HG03135 (cell line): Measurements from ENCODE around the gene EPG5.
"Not testable (repeated sequence)": the region's sequence is repeated elsewhere in the genome, so short reads cannot be mapped to it uniquely, and the experiment has no call there.

ENCODE experiments used
- ATAC-seq: cut with Tn5 transposase; IDR thresholded peaks from one replicate; pipeline ENCODE4 v1.9.1; 2021; ENCODE audit warnings: mild to moderate bottlenecking, moderate library complexity; ENCODE audit not compliant: unreplicated experiment

EPG5 gene

GRCh38 chr18:45841765-45842442, 125.2 kb downstream of the EPG5 start:
- ATAC-seq, result no peak

DNA sequence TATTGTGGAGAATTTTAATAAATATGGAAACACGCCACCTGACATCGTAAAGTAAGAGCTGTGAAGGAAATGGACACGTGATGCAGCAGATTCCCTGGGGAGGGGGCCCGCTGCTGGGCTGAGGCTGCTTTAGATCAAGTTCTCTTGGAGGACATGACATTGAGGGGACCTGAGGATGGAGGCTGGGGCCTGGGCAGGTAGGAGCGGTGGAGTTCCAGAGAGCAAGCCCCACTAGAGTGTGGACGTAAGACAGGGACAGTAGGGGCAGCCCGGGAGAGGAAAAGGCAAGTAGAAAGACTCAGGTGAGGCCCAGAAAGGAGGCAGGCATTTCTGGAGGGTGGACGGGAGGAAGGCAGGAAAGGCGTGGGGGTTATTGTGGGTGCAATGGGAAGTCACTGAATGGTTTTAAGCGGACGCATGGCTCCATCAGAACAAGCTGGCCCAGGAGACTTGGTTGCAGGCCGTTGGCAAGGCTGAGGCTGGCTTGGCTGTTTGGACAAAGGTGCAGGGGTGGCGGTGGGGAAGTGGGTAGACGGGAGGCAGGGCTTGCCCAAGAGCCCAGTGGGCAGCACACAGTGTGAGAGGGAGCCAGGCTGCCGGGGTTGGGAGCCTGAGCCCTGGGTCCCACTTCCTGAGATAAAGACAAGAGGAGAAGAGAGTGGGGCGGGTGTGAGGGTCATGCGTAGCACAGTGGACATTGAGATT, 125.9 kb downstream of the EPG5 start:
- ATAC-seq, result no peak

DNA sequence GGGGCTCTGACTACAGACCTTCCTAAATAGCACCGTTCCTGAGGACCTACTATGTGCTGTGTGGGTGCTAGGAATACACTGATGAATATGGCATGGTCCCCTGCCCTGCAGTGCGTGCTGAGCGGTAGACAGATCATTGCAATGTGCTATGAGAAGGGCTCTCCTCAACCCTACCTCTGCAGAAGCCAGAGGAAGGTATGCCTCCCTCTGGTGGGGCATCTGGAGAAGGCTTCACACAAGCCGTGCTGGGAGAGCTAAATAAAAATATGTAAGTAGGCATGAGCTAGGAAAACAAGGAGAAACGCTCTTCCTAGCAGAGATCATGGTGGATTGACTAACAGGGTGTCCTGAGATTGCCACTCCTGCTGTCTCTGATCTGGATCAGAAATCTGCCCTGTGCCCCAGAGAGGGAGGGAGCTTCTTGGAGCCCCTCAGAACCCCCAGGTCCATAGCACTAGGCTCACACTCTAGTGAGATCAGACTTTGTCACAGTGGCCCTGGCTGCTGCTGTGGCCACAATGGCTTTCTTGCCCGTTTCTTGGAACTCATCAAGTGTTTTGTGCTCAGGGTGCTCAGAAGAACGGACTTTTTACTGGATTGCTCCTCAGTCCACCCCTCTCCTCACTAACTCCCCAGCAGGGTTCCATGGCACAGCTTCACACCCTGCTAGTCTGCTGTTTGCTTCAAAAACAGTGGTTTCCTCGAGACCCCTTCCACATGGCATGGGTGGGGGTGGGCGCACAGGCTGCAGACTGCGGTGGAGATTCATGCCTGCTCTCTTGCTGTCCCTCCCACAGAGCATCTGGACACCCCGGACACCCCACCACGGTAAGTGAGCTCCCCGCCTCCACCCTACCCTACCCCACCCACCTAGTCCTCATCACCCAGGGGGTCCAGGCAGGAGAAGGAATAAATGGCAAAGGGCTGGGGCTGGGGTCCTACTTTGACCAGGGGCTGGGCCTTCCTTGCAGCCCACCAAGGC, 127.4 kb downstream of the EPG5 start:
- ATAC-seq, result no peak

- ATAC-seq, result no peak
Measured at GRCh38 chr18:45838302-45839070, 128.6 kb downstream of the EPG5 start.

GRCh38 chr18:45837283-45838070, 129.7 kb downstream of the EPG5 start:
- ATAC-seq, result no peak

DNA sequence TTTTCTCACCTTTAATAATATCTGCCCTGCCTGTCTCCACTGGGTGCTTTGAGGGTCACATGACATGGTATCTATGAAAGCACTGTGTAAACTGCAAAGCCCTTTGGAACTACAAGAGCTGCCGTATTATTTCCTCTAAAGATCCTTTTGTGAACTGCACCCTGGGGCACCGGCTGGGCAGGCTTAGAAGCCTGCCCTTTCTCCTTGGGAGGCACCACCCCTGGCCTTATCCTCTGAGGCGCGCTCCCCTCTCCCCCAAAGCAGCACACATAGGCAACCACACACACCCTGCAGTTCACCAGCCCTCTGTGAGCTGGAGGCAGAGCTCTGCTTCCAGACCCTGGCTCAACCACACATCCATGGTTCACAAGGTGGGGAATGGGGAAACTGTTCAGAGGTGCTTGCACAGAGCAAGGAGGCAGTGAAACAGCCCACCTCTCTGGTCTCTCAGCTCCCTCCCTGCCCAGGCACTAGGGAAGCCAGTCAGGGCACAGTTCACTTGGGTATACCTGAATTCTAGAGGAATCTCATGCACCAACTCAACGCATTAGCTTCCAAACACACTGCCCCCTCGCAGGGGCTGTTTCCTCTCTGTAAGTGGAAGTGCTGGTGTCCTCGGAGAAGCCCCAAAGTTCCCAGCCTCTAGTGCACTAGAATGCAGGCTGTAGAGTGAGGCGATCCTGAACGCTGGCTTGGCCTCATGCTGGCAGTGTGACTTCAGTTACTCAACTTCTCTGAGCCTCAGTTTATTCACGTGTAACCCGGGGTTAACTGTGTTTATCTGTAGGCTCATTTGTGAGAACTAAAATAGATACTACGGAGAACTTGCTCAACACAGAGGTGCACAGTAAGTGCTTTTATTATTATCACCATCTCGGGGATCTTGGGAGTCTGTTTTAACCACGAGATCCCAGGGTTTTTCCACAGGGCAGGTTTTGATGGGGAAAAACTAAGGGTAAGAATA, 130.6 kb downstream of the EPG5 start:
- no peak for ATAC-seq

DNA sequence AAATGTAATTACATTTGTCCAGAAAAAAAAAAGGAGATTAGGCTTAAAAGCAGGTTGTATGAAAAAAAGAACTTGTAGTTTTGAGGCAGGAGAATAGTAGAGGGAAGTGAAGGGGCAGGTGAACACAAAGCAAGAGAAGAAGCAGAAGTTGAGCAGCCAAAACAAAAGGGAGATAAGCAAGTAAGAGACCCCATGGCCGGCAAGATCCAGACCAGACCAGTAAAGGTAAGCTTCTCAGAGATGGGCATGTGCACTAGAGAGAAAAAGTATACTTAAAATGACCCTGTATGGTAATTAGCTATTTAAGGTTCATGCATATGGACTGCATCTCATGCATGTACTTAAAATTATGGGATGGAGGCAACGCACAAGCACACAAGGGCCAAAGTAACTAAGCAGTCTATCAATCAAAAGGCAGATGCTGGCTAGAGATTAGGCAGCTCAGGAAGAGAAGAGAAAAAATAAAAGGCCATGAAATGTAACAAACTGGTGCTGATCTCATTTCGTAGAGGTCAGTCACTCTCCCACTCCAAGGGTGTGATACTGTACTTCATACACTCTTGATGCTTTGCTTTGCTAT, 132.0 kb downstream of the EPG5 start:
- no peak for ATAC-seq

DNA sequence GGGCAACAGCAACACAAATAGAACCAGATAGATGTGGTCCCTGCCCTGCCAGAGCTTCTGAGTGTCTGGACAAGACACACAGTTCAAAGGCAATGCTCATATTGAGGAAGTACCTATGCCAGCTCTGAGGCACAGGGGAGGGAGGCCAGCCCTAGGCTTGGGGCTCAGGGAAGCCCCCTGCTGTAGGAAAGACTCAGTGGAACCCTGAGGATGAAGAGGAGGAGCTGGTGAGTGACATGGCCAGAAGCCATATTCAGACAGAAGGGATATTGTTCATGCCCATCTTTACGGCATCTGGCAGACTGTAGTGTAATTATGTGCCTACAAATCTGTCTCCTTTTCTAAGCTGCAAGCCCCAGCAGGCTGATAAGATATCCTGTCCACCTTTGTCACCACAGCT, 132.8 kb downstream of the EPG5 start:
- no peak for ATAC-seq

GRCh38 chr18:45833846-45834245, 133.3 kb downstream of the EPG5 start:
- no peak for ATAC-seq

DNA sequence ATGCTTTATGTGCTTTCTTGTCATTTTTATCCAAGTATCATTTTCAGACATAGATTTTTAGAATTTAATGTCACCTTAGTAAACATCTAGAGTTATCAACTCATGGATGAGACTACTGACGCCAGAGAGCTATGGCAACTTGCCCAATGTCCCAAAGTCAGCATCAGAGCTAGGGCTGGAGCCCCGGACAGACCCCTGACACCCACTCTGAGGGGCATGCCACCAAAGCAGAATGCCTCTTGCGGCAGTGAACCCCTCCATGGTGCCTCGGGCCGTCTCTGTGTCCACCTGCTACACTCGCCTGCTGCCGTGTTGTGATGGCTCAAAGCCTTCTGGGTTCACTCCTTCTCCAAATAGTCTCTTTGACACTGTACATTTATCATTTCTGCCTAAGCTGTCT, 136.2 kb downstream of the EPG5 start:
- no peak for ATAC-seq

DNA sequence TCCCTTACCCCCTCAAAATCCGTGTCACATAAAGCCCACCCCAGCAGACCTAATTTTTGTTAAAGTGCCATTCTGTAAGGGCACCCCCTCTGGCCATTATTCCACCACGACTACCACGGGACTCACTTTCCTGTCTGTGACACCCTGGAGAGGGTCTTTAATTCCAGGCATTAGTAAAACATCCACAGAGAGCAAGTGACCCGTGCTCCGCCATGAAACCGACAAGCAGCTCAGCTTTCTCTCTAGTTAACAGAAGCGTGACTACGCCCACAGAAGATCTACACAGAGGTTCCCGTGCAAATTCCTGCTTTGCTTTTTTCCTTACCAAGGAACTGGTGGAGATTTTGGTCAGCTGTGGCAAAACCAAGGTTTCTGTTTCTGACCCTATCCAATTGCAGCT, 137.3 kb downstream of the EPG5 start:
- no peak for ATAC-seq

DNA sequence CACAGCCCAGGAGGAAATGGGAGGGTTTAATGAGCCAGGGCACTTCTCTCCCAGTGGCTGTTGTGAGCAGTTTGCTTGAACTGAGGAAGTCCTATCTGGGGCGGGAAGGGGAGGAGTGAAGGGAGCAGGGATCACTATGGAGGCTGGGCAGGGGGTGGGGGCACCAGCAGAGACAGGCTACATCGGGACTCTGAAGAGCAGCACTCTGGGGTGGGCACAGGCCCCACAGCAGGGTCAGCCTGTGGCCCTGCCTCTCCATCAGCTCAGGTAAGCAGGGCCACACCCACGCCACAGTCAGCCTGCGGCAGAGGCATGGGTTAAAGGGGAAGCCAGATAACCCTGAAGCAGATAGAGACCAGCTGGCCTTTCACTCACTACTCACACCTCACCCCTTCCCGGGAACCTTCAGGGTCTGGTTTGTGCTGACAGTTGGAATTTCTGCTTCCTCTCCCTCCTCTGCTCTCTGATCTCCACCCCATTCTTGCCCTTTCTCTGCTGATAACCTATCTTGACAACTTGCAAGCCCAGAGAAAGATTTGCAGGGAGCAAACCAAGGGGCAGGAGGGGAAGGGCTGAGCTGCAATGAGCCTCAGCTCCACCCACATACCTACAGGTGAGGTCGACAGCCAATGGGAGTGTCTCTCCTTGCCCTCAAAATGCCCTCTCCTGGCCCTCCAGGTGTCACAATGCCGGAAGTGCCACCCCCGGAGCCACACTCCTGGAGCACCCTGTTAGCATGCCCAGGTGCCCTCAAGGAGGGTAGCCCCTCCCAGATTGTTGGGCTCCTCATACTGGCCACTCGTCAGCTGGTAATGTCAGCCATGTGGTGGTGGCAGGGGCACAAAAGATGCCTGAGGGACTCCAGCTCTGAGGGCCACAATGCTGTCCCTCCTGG, 138.0 kb downstream of the EPG5 start:
- ATAC-seq, result no peak

DNA sequence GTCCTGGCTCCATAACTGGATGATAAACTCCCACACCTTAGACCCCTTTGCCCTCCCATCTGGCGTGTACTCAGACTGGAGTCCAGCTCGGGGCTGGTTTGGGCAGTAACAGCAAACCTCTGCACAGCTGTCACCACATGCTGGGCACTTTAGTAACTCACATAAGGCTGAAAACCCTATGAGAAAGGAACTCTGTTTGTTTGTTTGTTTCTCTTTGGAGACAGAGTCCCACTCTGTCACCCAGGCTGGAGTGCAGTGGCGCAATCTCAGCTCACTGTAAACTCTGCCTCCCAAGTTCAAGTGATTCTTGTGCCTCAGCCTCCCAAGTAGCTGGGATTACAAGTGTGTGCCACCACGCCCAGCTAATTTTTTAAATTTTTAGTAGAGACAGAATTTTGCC, 140.4 kb downstream of the EPG5 start:
- ATAC-seq, result not testable (repeated sequence)

GRCh38 chr18:45826084-45826483, 141.0 kb downstream of the EPG5 start:
- no peak for ATAC-seq

DNA sequence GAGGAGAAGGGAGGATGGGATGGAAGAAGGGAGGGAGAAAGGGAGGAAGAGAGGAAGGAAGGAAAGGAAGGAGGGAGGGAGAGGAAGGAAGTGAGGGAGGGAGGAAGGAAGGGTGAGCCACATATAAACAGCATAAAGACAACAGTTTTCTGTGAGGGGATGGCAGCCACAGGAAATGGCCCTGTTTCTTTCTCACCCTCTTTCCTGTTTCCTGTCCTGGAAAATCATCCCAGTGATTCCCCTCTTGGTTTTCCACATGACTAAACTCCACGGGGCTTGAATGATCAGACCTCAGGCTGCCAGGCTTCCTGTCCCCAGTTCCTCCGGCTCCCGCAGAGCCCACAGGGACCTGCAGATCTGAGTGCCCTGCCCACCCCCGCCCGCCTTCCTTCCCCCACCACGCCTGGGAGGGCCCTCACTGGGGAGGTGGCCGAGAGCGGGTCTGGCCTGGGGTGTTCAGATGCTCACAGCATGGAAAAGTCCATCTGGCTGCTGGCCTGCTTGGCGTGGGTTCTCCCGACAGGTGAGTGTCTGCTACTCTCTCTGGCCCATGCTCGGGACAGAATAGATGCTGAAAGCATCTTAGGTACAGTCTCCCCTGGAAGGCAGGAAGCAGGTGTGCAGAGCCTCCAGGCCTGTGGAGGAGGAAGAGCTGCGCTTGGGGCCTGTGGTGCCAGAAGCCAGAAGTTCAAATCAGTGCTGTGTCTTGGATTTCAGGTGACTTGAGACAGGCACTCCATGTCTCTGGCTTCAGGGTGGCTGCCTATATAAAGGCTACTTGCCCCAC, 141.7 kb downstream of the EPG5 start, which contains the start of gene SIGLEC15:
Gene SIGLEC15, plus strand, starts transcription at position 418 of the 787 bp plus-strand sequence. Its CDS starts 54 bp downstream, at position 472.
- no peak for ATAC-seq

GRCh38 chr18:45821711-45822110, 145.4 kb downstream of the EPG5 start:
- ATAC-seq, result no peak

GRCh38 chr18:45821026-45821425, 146.1 kb downstream of the EPG5 start:
- no peak for ATAC-seq
